Epithelial cell of esophagus (primary cell): ENCODE measurements around the gene HOXB13.

ENCODE experiments used
- DNase-seq: peaks from one replicate; pipeline ENCODE4 v3.0.0; 2010; ENCODE audit warnings: low read depth
- H3K4me3 ChIP-seq: 2 replicates; pipeline ENCODE4 v1.5.1; 2011; ENCODE audit warnings: mild to moderate bottlenecking, low read length, control low read depth
- CTCF ChIP-seq: IDR thresholded peaks from 2 replicates; pipeline ENCODE4 v1.5.1; 2011; ENCODE audit warnings: low read depth, mild to moderate bottlenecking, low read length, control low read depth, inconsistent platforms; ENCODE audit not compliant: insufficient read depth; ENCODE audit errors: missing control alignments

The HOXB13 gene

GRCh38 chr17:48728232-48729231, at the start of gene HOXB13:
Gene HOXB13, minus strand, starts transcription at chr17:48728750. Its CDS starts 157 bp downstream, at chr17:48728593.
- TF ChIP-seq CTCF: no peak
- DNase-seq: no peak
- H3K4me3 ChIP-seq: no peak within 1 kb of the TSS

GRCh38 chr17:48776602-48777001, 48.1 kb upstream of the HOXB13 start:
- H3K4me3 ChIP-seq: no peak overlapping the region
- TF ChIP-seq CTCF: no peak
- no peak for DNase-seq

- no peak for TF ChIP-seq CTCF
- no peak overlapping the region for H3K4me3 ChIP-seq
- DNase-seq: no peak
These were observed 44.7 kb upstream of the HOXB13 start for GRCh38 chr17:48773245-48773644.

GRCh38 chr17:48770954-48771353, 42.4 kb upstream of the HOXB13 start:
- H3K4me3 ChIP-seq: no peak overlapping the region
- DNase-seq: no peak
- no peak for TF ChIP-seq CTCF

- DNase-seq: no peak
- H3K4me3 ChIP-seq: no peak overlapping the region
- TF ChIP-seq CTCF: no peak
These were observed 40.6 kb upstream of the HOXB13 start for GRCh38 chr17:48769009-48769675.

GRCh38 chr17:48767263-48767774, 38.8 kb upstream of the HOXB13 start:
- no peak for DNase-seq
- H3K4me3 ChIP-seq: no peak overlapping the region
- no peak for TF ChIP-seq CTCF
